Measurements from ENCODE around the gene TNNI3K.

Gene TNNI3K

GRCh38 chr1:74592580-74593355 lies 357.6 kb downstream of the TNNI3K start:
- TF ChIP-seq EZH2 (IDR thresholded peaks at IDR 0.05; ENCODE audit: borderline replicate concordance, low read length) (no peak), CTCF (IDR thresholded peaks at IDR 0.05; ENCODE audit: low read length) (no peak)
- H3K36me3 ChIP-seq (ENCODE audit: insufficient read depth, low read length): no peaks in the 10 kb centered on the region

More at GRCh38 chr1:74592580-74593355, 357.6 kb downstream of the TNNI3K start:
- Histone ChIP-seq H2AFZ (ENCODE audit: low read length) (no peak overlapping the region), H3K9me2 (ENCODE audit: low read depth, low read length) (no peaks in the 10 kb centered on the region), H3K4me3 (ENCODE audit: low read depth, low read length, poor library complexity, severe bottlenecking) (no peak overlapping the region), H3F3A (ENCODE audit: insufficient read depth, low read length) (no peaks in the 10 kb centered on the region), H4K20me1 (ENCODE audit: insufficient read depth, low read length) (no peaks in the 10 kb centered on the region), H3K79me2 (ENCODE audit: insufficient read depth, low read length) (no peaks in the 10 kb centered on the region), H3K27me3 (ENCODE audit: insufficient read depth, low read length) (no peaks in the 10 kb centered on the region), H3K4me2 (ENCODE audit: low read length) (no peak overlapping the region), H3K9me3 (ENCODE audit: low read length) (no peaks in the 10 kb centered on the region), H3K9ac (ENCODE audit: low read length) (no peak overlapping the region), H3K4me1 (ENCODE audit: insufficient read depth, low read length, severe bottlenecking) (no peaks in the 10 kb centered on the region), H3K27ac (ENCODE audit: low read depth, low read length, poor library complexity, severe bottlenecking) (no peak overlapping the region)

Data from OCI-LY1 (cell line).